Suprapubic skin (tissue), 4 donors: Measurements from ENCODE around the gene SND1. TPM values are rescaled to one million over a fixed set of nuclear protein-coding genes. Genes with fewer than 3 reads are reported as not detected.

Experiments used
- DNase-seq, 2 donors: peaks; one replicate each; pipeline ENCODE4 v3.0.0-alpha.2; 2019; ENCODE audit warnings: low spot score in 2 of 2
- H3K27ac ChIP-seq: fragments of 200-600 bp; sonication (generic); one replicate; pipeline ENCODE4 v1.5.1; 2019
- H3K27me3 ChIP-seq: fragments of 200-600 bp; sonication (generic); one replicate; pipeline ENCODE4 v1.5.1; 2019
- H3K36me3 ChIP-seq: fragments of 200-600 bp; sonication (generic); one replicate; pipeline ENCODE4 v1.5.1; 2019
- H3K4me1 ChIP-seq: fragments of 200-600 bp; sonication (generic); one replicate; pipeline ENCODE4 v1.5.1; 2019
- H3K4me3 ChIP-seq: fragments of 200-600 bp; sonication (generic); one replicate; pipeline ENCODE4 v1.5.1; 2019; ENCODE audit warnings: mild to moderate bottlenecking
- H3K9me3 ChIP-seq: fragments of 200-600 bp; sonication (generic); one replicate; pipeline ENCODE4 v1.5.1; 2019
- EP300 ChIP-seq: sonication (generic); formaldehyde crosslinking; IDR thresholded peaks from one replicate; pipeline ENCODE4 v1.6.1; 2017; ENCODE audit warnings: antibody characterized with exemption
- POLR2A ChIP-seq, 2 donors: fragments of 450-650 bp; IDR thresholded peaks; one replicate each; pipeline ENCODE4 v1.6.1; 2017; ENCODE audit warnings: antibody characterized with exemption in 2 of 2, mild to moderate bottlenecking in 2 of 2, moderate library complexity in 2 of 2
- POLR2AphosphoS5 ChIP-seq, 3 donors: sonication (generic); formaldehyde crosslinking; IDR thresholded peaks; one replicate each; pipeline ENCODE4 v1.6.1; 2017; ENCODE audit warnings: antibody characterized with exemption in 3 of 3
- WGBS: methylation state at CpG from one replicate; pipeline ENCODE4 v1.1.5; 2018; 5-methylcytosine and 5-hydroxymethylcytosine counted together
- total RNA-seq, 4 donors: library from RNA; depleted of rRNA; stranded (reverse); fragments of >200 nt; gene quantifications; one replicate each; pipeline ENCODE4 v1.1.0, GENCODE V29; 2016
- TF ChIP-seq, protein P1 (sequence below), 2 donors: fragments of 200-600 bp in 1 of 2; fragments of 450-650 bp in 1 of 2; sonication (generic) in 1 of 2; IDR thresholded peaks; one replicate each; pipeline ENCODE4 v1.5.1; 2016 to 2019; ENCODE audit warnings: antibody characterized with exemption in 2 of 2, mild to moderate bottlenecking in 1 of 2, moderate library complexity in 1 of 2

The SND1 gene
- total RNA-seq, 4 donors from 2014 or later, result 72.2 to 99.8 (median 77.2) TPM

DNA sequence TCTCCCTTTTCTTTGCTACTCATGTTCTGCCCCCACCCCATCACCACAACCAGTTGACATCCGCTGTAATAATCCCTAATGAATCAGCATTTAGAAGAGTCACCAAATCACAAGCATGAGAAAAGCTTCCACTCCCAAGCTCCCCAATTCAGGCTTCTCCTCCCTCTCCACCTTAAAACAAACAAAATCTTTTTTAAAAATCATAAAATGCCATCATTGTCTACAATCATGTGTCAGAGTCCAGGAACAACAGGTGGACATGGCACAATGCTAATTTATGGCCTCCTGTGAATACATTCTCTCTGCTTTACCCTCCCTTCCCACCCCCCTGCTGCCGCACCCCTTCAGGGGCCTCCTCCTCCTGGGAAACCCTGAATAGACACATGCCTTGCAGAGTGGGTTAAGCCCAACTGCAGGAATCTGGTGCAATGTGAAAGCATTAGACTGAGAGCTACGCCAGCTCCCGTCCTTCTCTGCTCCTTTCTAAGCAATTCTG lies 375.5 kb downstream of the SND1 start:
- Histone ChIP-seq H3K27me3 (peaks cover 23% of the 10 kb centered on the region), H3K9me3 (no peaks in the 10 kb centered on the region), H3K4me1 (peaks cover 21% of the 10 kb centered on the region), H3K36me3 (no peaks in the 10 kb centered on the region), H3K4me3 (no peak overlapping the region), H3K27ac (no peak overlapping the region)
- no peak for TF ChIP-seq EP300
- TF ChIP-seq POLR2A (IDR thresholded peaks at IDR 0.05), result no peak
- TF ChIP-seq, protein P1, sequence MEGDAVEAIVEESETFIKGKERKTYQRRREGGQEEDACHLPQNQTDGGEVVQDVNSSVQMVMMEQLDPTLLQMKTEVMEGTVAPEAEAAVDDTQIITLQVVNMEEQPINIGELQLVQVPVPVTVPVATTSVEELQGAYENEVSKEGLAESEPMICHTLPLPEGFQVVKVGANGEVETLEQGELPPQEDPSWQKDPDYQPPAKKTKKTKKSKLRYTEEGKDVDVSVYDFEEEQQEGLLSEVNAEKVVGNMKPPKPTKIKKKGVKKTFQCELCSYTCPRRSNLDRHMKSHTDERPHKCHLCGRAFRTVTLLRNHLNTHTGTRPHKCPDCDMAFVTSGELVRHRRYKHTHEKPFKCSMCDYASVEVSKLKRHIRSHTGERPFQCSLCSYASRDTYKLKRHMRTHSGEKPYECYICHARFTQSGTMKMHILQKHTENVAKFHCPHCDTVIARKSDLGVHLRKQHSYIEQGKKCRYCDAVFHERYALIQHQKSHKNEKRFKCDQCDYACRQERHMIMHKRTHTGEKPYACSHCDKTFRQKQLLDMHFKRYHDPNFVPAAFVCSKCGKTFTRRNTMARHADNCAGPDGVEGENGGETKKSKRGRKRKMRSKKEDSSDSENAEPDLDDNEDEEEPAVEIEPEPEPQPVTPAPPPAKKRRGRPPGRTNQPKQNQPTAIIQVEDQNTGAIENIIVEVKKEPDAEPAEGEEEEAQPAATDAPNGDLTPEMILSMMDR (IDR thresholded peaks at IDR 0.05), result no peak
- TF ChIP-seq POLR2AphosphoS5 (IDR thresholded peaks at IDR 0.05), result no peak
- no peak for DNase-seq
- 71% methylated on average over 4 of the region's 4 CpGs for WGBS

DNA sequence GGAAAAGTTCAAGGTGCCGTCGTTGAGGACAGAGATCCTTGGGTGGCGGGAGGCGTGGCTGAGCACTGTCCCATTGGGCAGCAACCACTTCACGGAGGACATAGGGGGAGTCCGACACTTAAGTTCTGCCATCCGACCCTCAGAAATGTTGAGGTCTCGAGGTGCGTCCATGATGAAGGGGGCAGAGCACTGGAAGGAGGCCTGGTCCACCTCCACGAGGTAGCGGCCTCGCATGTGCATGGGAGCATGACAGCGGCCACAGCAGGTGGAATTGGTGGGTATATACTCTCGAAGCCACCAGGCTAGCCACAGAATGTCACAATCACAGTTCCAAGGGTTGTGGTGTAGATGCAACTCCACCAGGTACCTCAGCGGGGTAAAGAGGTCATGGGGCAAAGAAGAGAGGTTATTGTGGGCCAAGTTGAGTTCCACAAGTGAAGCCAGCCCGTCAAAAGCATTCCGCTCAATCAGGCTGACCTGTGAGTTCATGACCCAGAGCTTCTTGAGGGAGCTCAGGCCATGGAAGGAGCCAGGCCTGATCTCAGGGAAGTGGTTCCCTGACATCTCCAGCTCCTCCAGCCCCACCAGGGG lies 377.5 kb downstream of the SND1 start:
- TF ChIP-seq, protein P1 (IDR thresholded peaks at IDR 0.05), result no peak
- TF ChIP-seq EP300 (no peak), POLR2A (IDR thresholded peaks at IDR 0.05) (no peak), POLR2AphosphoS5 (IDR thresholded peaks at IDR 0.05) (no peak)
- 94% methylated on average over 17 of the region's 17 CpGs for WGBS
- Histone ChIP-seq H3K27ac (no peak overlapping the region), H3K36me3 (no peaks in the 10 kb centered on the region), H3K4me1 (peaks cover 25% of the 10 kb centered on the region), H3K4me3 (no peak overlapping the region), H3K9me3 (no peaks in the 10 kb centered on the region), H3K27me3 (peaks cover 24% of the 10 kb centered on the region)
- no peak for DNase-seq

DNA sequence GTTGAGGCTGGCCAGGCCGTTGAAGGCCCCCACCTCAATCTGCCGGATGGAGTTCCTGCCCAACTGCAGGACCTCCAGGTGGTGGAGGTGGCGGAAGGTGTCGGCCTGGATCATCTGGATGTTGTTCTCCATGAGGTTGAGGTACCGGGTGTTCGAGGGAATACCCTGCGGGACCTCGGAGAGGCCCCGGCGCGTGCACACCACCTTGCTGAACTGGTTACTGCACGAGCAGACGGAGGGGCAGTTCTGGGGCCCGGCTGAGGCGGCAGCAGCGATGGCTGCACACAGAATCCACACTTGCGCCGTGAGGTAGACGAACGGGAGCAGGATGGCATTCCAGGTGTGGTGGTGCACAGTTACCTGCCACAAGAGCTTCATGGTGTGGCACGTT lies 378.3 kb downstream of the SND1 start:
- Histone ChIP-seq H3K27ac (no peak overlapping the region), H3K36me3 (no peaks in the 10 kb centered on the region), H3K4me3 (peak overlapping the region; percentile 60), H3K9me3 (no peaks in the 10 kb centered on the region), H3K4me1 (peaks cover 25% of the 10 kb centered on the region), H3K27me3 (peaks cover 24% of the 10 kb centered on the region)
- WGBS, result 74% methylated on average over 16 of the region's 21 CpGs
- no peak for DNase-seq
- TF ChIP-seq, protein P1 (IDR thresholded peaks at IDR 0.05), result no peak
- TF ChIP-seq POLR2A (IDR thresholded peaks at IDR 0.05), result no peak
- no peak for TF ChIP-seq EP300
- no peak for TF ChIP-seq POLR2AphosphoS5 (IDR thresholded peaks at IDR 0.05)

DNA sequence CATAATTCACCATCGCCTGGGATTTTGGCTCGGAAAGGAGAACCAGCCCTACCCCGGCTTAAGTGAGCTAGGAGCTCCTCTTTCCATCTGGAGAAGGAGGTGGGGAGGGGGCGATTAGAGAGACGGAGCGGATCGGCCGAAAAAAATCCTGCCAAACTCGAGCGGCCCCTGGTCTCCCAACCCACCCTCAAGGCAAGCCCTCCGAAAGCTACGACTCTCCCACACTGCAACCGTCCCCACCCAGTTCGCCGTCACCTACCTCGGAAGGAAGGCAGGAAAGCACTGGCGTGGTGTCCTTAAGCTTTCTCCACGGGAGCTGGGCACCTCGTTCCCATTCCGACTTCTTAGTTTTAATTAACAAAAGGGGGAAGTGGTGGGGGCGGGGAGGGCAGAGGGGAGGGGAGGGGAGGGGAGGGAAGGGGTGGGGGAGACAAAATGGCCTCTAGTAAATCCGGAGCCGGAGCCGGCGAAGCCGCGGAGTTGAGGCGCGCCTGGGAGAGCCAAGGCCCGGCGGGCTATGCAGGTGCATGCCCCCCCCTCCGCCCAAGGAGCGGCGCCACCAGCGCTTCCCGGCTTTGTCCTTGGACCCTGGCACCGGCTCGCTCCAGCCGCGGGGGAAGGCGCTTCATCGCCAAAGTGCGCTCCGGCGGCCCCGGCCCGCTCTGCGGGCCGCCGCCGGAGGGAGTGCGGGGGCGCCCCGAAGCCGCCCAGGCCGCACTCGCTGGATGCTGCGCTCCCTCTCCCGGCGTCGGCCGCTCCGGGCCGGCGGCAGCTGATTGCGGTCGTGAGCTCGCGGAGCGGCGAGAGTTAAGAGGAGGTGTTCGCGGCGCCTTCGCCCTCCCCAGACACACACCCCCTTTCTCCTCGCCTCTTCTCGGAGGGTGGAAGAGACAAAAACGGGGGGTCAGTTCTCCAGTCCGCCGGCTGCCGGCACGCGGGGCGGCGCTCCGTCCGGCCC lies 378.9 kb downstream of the SND1 start, which contains the start of gene LRRC4:
LRRC4 (minus strand) TSS at position 784 of the 958 bp plus-strand sequence. CDS start 797 bp downstream, outside the sequence.
- DNase-seq, result no peak
- TF ChIP-seq EP300 (no peak), POLR2A (IDR thresholded peaks at IDR 0.05) (no peak), POLR2AphosphoS5 (IDR thresholded peaks at IDR 0.05) (no peak)
- TF ChIP-seq, protein P1 (IDR thresholded peaks at IDR 0.05), result no peak
- 20% methylated on average over 31 of the region's 87 CpGs for WGBS
- Histone ChIP-seq H3K4me1 (peaks cover 25% of the 10 kb centered on the region), H3K27ac (no peak within 1 kb of the TSS), H3K27me3 (peaks cover 24% of the 10 kb centered on the region), H3K9me3 (no peaks in the 10 kb centered on the region), H3K4me3 (peak within 1 kb of the TSS; percentile 60), H3K36me3 (no peaks in the 10 kb centered on the region)
